T-helper 2 cell treated with Interferon-gamma antibody and Interleukin-4, amounts not matched to agents 5 μg/mL and 100 μg/mL, for 36 hours (primary cell): ENCODE data around the gene UCK2.
"Not testable (repeated sequence)": the region's sequence is repeated elsewhere in the genome, so short reads cannot be mapped to it uniquely, and the experiment has no call there.

ENCODE experiments used
- DNase-seq: peaks from one replicate; pipeline ENCODE4 v3.0.0; 2021; ENCODE audit warnings: low spot score
- H3K27ac Mint-ChIP-seq: one replicate; pipeline ENCODE4 v1.8.0; 2021; ENCODE audit warnings: mild to moderate bottlenecking, mixed read lengths
- H3K27me3 Mint-ChIP-seq: one replicate; pipeline ENCODE4 v1.8.0; 2021; ENCODE audit warnings: low read depth, mixed read lengths
- H3K36me3 Mint-ChIP-seq: one replicate; pipeline ENCODE4 v1.8.0; 2021; ENCODE audit warnings: low read depth, mixed read lengths
- H3K4me1 Mint-ChIP-seq: one replicate; pipeline ENCODE4 v1.8.0; 2021; ENCODE audit warnings: low read depth, mixed read lengths
- H3K4me3 Mint-ChIP-seq: one replicate; pipeline ENCODE4 v1.8.0; 2022; ENCODE audit warnings: mild to moderate bottlenecking, moderate library complexity, mixed read lengths
- H3K9me3 Mint-ChIP-seq: one replicate; pipeline ENCODE4 v1.8.0; 2021; ENCODE audit warnings: mixed read lengths

The UCK2 gene

DNA sequence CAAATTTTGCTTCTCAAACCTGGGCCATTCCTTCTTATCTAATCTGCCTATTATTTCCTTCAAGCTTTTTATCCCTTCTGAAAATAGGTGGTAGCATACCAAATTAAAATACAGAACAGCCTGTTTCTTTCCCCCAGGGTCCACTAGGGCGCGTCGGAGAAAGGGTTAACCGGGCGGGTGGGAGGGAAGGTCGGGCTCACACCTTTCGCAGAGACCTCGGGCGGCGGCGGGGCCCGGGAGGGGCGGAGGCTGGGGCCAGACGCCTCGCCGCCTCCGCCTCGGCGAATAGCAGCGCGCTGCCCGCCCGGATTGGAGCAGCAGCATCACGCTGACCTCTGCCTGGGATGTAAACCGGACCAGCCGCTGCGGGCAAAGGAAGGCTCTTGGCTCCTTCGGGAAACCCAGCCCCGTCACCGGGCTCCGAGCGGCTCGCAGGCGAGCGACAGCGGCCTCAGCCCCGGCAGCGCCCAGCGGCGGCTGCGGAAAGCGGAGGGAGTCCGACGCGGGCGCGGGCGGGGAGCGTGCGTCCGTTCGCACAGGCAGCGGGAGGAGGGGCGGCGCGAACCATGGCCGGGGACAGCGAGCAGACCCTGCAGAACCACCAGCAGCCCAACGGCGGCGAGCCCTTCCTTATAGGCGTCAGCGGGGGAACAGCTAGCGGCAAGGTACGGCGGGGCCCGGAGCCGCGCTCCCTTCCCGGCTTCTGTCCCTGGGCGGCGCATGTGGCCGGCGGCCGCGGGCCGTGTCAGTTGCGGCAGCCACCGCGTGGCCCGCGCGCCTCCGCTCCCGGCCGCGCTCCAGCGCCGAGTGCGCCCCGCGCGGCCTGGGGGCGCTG, at the start of gene UCK2:
UCK2 (plus strand) TSS at position 347 of the 835 bp plus-strand sequence; CDS start at position 567, 220 bp downstream.
- H3K9me3 Mint-ChIP-seq = no peaks in the 10 kb centered on the region
- H3K4me3 Mint-ChIP-seq = peak within 1 kb of the TSS; percentile 98
- peak; percentile 78 for DNase-seq
- H3K27me3 Mint-ChIP-seq = peaks cover 7% of the 10 kb centered on the region
- H3K36me3 Mint-ChIP-seq = peaks cover 10% of the 10 kb centered on the region
- H3K4me1 Mint-ChIP-seq = peaks cover 24% of the 10 kb centered on the region
- H3K27ac Mint-ChIP-seq = peak within 1 kb of the TSS; percentile 81

DNA sequence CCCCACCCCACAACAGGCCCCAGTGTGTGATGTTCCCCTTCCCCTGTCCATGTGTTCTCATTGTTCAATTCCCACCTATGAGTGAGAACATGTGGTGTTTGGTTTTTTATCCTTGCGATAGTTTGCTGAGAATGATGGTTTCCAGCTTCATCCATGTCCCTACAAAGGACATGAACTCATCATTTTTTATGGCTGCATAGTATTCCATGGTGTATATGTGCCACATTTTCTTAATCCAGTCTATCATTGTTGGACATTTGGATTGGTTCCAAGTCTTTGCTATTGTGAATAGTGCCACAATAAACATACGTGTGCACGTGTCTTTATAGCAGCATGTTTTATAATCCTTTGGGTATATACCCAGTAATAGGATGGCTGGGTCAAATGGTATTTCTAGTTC, 49.2 kb upstream of the UCK2 start:
- not testable (repeated sequence) for H3K9me3 Mint-ChIP-seq, H3K4me1 Mint-ChIP-seq, DNase-seq, H3K4me3 Mint-ChIP-seq, H3K36me3 Mint-ChIP-seq, H3K27ac Mint-ChIP-seq
- H3K27me3 Mint-ChIP-seq = peaks cover 13% of the 10 kb centered on the region

DNA sequence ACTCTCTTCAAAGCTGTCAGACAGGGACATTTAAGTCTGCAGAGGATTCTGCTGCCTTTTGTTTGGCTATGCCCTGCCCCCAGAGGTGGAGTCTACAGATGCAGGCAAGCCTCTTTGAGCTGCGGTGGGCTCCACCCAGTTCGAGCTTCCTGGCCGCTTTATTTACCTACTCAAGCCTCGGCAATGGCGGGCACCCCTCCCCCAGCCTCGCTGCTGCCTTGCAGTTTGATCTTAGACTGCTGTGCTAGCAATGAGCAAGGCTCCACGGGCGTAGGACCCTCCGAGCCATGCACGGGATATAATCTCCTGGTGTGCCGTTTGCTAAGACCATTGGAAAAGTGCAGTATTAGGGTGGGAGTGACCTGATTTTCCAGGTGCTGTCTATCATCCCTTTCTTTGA, 43.9 kb upstream of the UCK2 start:
- not testable (repeated sequence) for H3K9me3 Mint-ChIP-seq, H3K27ac Mint-ChIP-seq, H3K4me3 Mint-ChIP-seq, H3K4me1 Mint-ChIP-seq, H3K36me3 Mint-ChIP-seq, DNase-seq
- peaks cover 12% of the 10 kb centered on the region for H3K27me3 Mint-ChIP-seq

DNA sequence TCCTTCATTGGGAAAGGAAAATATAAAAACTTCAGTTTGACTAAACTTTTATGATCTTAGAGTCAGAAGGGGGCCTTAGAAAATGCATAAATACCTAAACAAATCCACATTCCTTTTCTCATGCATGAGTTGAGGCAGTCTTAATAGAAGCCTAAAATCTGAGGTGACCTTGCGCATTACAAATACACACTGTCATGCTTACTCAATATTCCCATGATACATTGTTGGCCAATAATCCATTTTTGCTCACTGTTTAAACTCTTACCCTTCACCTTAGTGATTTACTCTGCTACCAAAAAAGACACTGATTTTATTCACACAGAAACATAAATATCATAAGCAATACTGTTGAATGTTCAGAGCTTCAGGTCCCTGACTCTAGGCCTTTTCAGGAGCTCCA, 39.7 kb upstream of the UCK2 start:
- Mint-ChIP-seq H3K36me3 (no peaks in the 10 kb centered on the region), H3K4me3 (no peak overlapping the region), H3K4me1 (no peaks in the 10 kb centered on the region), H3K27ac (no peak overlapping the region), H3K9me3 (no peaks in the 10 kb centered on the region), H3K27me3 (peaks cover 15% of the 10 kb centered on the region)
- DNase-seq = no peak

DNA sequence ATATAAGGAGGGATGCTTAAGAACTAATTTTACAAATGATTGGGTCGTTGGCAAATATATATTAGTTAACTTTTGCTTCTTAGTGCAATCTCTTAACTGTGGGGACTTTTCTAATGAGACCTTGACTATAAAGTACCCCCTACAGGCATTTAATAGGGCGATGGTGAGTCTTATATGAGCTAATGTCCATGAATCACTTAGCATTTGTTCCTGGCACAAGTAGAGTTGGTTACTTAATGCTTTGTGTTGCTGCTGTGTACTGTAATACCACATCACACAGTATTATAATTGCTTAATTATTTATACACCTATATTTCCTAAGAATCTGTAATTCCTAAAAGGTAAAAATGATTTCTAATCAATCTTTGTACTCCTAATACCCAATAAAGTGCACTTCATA, 33.5 kb upstream of the UCK2 start:
- no peak overlapping the region for H3K4me3 Mint-ChIP-seq
- no peak for DNase-seq

DNA sequence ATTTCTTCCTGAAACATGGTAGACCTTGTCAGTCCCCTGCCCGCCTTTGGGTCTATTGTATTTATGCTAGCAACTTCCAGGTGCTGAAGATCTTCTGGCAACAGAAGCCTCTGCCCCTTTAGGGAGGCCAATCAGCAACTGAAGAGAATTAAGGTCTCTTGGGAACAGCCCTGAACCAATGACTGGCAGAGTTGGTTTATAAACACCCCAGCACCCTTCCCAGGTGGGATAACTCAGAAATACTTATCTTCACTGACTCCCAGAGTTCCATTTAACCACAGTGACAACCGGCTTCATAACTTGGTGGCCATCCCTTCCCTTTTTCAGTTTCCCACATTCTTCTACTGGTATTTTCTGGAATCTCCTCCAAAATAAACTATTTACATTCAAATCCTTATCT, 31.5 kb upstream of the UCK2 start:
- Mint-ChIP-seq H3K27me3 (peaks cover 25% of the 10 kb centered on the region), H3K4me3 (no peak overlapping the region), H3K9me3 (peaks cover 5% of the 10 kb centered on the region), H3K36me3 (no peaks in the 10 kb centered on the region), H3K4me1 (no peaks in the 10 kb centered on the region), H3K27ac (no peak overlapping the region)
- no peak for DNase-seq

More for the DNA sequence above, 33.5 kb upstream of the UCK2 start:
- H3K27ac Mint-ChIP-seq = no peak overlapping the region
- H3K9me3 Mint-ChIP-seq = peaks cover under 1% of the 10 kb centered on the region
- H3K27me3 Mint-ChIP-seq = peaks cover 24% of the 10 kb centered on the region
- no peaks in the 10 kb centered on the region for H3K36me3 Mint-ChIP-seq
- H3K4me1 Mint-ChIP-seq = no peaks in the 10 kb centered on the region

DNA sequence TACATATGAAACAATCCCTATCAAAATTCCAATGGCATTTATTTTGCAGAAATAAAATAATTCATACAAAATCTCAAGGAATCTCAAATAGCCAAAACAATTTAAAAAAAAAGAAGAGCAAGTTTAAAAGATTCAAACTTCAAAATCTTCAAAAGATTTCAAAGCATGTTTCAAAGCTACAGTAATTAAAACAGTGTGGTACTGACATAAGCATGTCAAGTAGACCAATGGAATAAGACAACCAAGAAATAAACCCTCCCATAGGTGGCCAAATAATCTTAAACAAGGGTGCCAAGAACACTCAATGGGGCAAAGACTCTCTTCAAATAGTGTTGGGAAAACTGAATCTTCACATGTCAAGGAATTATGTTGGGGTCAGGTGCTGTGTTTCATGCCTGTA, 28.0 kb upstream of the UCK2 start:
- H3K27me3 Mint-ChIP-seq = peaks cover 20% of the 10 kb centered on the region
- no peak for DNase-seq
- no peaks in the 10 kb centered on the region for H3K36me3 Mint-ChIP-seq
- no peaks in the 10 kb centered on the region for H3K4me1 Mint-ChIP-seq
- H3K4me3 Mint-ChIP-seq = no peak overlapping the region
- no peak overlapping the region for H3K27ac Mint-ChIP-seq
- peaks cover 13% of the 10 kb centered on the region for H3K9me3 Mint-ChIP-seq

DNA sequence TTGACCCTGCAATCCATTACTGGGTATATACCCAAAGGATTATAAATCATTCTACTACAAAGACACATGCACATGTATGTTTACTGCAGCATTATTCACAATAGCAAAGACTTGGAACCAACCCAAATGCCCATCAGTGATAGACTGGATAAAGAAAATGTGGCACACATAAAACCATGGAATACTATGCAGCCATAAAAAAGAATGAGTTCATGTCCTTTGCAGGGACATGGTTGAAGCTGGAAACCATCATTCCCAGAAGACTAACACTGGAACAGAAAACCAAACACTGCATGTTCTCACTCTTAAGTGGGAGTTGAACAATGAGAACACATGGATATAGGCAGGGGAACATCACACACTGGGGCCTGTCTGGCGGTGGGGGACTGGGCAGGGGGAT, 22.9 kb upstream of the UCK2 start:
- H3K27me3 Mint-ChIP-seq = peaks cover 26% of the 10 kb centered on the region
- H3K4me1 Mint-ChIP-seq, H3K9me3 Mint-ChIP-seq, H3K27ac Mint-ChIP-seq, H3K36me3 Mint-ChIP-seq, DNase-seq, H3K4me3 Mint-ChIP-seq: not testable (repeated sequence)

DNA sequence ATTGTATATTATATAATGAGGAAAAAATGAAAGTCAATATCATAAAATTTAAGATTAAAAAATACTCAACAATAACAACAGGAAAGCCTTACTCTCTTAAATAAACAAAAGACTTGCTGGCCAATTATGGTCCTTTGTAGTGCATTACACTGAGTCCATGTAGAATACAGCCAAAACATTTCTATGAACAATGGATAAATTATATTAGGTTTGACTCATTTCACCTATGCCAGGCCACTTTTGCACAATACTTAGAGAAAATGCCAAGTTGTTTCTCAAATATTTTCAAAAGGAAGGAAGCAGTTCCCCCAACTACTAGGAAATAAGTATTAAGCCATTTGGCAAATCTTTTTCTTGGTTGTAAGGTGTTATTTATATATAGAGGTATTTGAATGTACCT, 19.8 kb upstream of the UCK2 start:
- H3K9me3 Mint-ChIP-seq = no peaks in the 10 kb centered on the region
- no peak overlapping the region for H3K4me3 Mint-ChIP-seq
- no peak for DNase-seq
- H3K27ac Mint-ChIP-seq = no peak overlapping the region
- H3K4me1 Mint-ChIP-seq = no peaks in the 10 kb centered on the region
- H3K27me3 Mint-ChIP-seq = peaks cover 29% of the 10 kb centered on the region
- H3K36me3 Mint-ChIP-seq = no peaks in the 10 kb centered on the region

DNA sequence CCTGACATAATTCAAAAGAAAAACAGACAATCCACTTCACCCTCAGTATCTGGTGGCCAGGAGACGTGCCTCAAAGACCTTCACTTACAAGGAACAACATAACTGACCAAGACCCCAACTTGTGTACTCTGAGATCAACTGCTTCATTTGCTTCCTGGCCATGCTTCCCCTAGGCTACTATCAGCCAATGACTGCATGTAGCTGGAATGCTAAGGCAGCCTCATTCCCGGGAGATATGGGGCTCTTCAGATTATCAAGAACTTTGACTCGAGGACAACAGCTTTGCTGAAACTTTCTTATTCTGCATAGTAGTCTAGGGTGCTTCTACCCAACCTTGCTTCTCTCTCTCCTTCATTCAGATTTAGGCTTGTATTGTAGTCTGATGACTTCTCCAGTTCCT, 11.7 kb upstream of the UCK2 start:
- Mint-ChIP-seq H3K27me3 (peaks cover 12% of the 10 kb centered on the region), H3K27ac (no peak overlapping the region), H3K4me3 (no peak overlapping the region), H3K9me3 (no peaks in the 10 kb centered on the region), H3K4me1 (no peaks in the 10 kb centered on the region), H3K36me3 (no peaks in the 10 kb centered on the region)
- DNase-seq = no peak

DNA sequence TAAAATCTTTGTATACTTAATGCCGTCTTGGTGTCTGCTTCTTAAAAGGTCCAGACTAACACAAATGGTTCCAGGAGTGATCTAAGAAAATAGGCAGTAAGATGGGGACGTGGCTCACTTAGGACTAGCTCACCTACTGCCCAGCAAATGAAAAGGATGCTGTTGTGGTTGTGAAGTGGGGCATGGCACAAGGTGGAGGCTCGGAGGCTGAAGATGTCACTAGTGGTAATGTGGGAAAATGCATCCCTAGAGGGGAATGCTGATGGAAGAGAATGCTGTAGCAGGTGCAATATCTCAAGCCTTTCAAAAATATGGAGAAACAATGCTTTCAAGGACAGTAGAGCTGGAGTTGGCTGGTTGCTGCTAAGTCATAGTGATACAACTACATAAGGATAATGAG, 11.3 kb upstream of the UCK2 start:
- Mint-ChIP-seq H3K9me3 (no peaks in the 10 kb centered on the region), H3K27ac (no peak overlapping the region), H3K27me3 (peaks cover 12% of the 10 kb centered on the region), H3K36me3 (no peaks in the 10 kb centered on the region), H3K4me1 (no peaks in the 10 kb centered on the region), H3K4me3 (no peak overlapping the region)
- DNase-seq = no peak

DNA sequence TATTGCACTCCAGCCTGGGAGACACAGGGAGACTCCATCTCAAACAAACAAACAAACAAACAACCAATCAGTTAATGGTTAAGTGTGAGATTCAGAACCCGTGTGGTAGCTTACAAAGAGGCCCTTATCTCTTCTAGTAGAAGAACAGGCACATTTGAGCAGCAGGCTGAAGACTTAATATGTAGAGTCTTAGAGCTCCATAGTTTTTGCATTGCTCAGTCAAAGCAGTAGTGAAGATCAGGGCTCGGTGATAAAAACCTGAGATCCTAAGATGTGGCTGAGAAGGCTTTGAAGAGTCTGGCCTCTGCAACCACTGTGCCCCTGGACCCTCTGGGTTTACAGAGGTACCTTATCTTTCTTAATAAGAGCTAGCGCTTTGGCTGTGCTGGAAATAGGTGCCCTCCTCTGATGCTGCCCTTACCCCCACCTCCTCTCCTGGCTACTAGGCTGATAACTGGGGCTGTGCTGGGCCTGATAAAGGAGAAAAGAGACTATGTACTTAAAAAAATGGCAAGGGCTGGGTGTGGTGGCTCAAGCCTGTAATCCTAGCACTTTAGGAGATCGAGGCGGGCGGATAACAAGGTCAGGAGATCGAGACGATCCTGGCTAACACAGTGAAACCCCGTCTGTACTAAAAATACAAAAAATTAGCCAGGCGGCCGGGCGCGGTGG, 10.5 kb upstream of the UCK2 start:
- Mint-ChIP-seq H3K36me3 (no peaks in the 10 kb centered on the region), H3K9me3 (no peaks in the 10 kb centered on the region), H3K27ac (no peak overlapping the region), H3K4me3 (no peak overlapping the region), H3K27me3 (peaks cover 17% of the 10 kb centered on the region), H3K4me1 (no peaks in the 10 kb centered on the region)
- DNase-seq = no peak

DNA sequence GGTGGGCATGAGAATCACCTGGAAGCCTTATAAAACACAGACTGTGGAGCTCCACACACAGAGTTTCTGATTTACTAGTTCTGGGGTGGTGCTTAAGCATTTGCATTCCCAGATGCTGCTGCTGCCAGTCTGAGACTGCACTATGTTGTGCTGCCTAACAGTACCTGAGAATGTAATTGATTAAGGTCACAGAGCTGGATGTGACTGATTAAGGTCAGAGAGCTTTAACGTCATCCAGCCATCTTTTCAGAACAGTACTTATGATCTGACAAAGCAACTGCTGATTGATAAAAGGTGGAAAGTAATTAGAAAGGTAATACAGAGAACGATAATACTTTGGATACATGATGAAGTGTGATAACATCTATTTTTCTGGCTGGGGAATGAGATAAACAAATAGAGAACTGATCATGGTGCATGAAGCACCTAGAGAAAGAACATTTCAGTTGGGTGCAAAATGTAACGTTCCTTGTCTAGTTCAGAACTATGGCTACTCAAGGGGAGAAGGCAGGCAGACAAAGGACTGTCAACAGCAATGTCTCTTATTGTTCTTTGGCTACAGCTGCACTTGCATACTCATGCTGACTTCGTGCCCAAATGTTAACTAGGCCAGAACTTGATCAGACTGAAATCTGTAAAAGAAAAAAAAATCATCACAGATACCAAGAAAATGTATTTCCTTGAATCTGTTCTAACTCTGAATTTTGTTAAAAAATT, 3.7 kb upstream of the UCK2 start:
- H3K9me3 Mint-ChIP-seq = no peaks in the 10 kb centered on the region
- peaks cover 12% of the 10 kb centered on the region for H3K27me3 Mint-ChIP-seq
- H3K4me1 Mint-ChIP-seq = peaks cover 12% of the 10 kb centered on the region
- no peak for DNase-seq
- H3K27ac Mint-ChIP-seq = no peak overlapping the region
- no peak overlapping the region for H3K4me3 Mint-ChIP-seq
- H3K36me3 Mint-ChIP-seq = no peaks in the 10 kb centered on the region

DNA sequence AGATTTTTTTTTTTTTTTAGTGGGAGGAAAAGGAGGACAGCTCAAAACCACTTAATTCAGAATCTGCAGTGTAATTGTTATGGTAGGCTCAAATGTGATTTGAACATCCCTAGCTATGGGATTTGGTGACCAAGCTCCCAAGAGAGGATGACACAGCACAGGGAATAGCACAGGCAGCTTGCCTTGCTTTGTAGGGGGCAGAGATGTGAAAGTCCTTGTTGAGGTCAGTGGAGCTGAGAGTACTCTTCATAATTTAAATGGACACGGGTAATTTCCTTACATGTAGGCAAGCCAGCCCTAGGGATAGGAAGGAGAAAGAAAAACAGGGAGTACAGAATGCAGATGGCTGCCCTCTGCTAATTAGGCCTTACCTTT, 3.2 kb upstream of the UCK2 start:
- Mint-ChIP-seq H3K27ac (no peak overlapping the region), H3K36me3 (no peaks in the 10 kb centered on the region), H3K4me1 (peaks cover 16% of the 10 kb centered on the region), H3K9me3 (no peaks in the 10 kb centered on the region), H3K27me3 (peaks cover 12% of the 10 kb centered on the region), H3K4me3 (no peak overlapping the region)
- no peak for DNase-seq
